GM23338 (cell line): ENCODE results near the gene COL1A1.

ENCODE experiments used
- CREB1 ChIP-seq: fragments of 250-450 bp; sonication (Bioruptor Pico); IDR thresholded peaks from 2 replicates; pipeline ENCODE4 v1.5.0; 2020; ENCODE audit warnings: low read depth, mild to moderate bottlenecking, moderate library complexity
- ETS1 ChIP-seq: IDR thresholded peaks from 2 replicates; pipeline ENCODE4 v1.6.1; 2016; ENCODE audit warnings: antibody characterized with exemption
- EZH2 ChIP-seq: fragments of 200-600 bp; sonication (generic); IDR thresholded peaks from one replicate; pipeline ENCODE4 v1.8.0; 2017; ENCODE audit warnings: antibody characterized with exemption, mild to moderate bottlenecking, low read depth; ENCODE audit not compliant: unreplicated experiment
- EZH2phosphoT487 ChIP-seq: fragments of 200-600 bp; sonication (generic); IDR thresholded peaks from one replicate; pipeline ENCODE4 v1.8.1; 2018; ENCODE audit warnings: antibody characterized with exemption; ENCODE audit not compliant: unreplicated experiment
- JUNB ChIP-seq: IDR thresholded peaks from one replicate; pipeline ENCODE4 v1.6.1; 2016; ENCODE audit warnings: antibody characterized with exemption; ENCODE audit not compliant: unreplicated experiment
- NANOG ChIP-seq: IDR thresholded peaks from 2 replicates; pipeline ENCODE4 v1.6.1; 2016; ENCODE audit warnings: antibody characterized with exemption, borderline replicate concordance
- POLR2AphosphoS5 ChIP-seq: IDR thresholded peaks from 2 replicates; pipeline ENCODE4 v1.6.1; 2016; ENCODE audit warnings: antibody characterized with exemption, low read depth
- REST ChIP-seq: IDR thresholded peaks from one replicate; pipeline ENCODE4 v1.6.1; 2018; ENCODE audit warnings: antibody characterized with exemption; ENCODE audit not compliant: unreplicated experiment
- STAT1 ChIP-seq: IDR thresholded peaks from one replicate; pipeline ENCODE4 v1.6.1; 2016; ENCODE audit warnings: antibody characterized with exemption; ENCODE audit not compliant: unreplicated experiment
- ZNF331 ChIP-seq: fragments of 250-450 bp; sonication (Bioruptor Pico); IDR thresholded peaks from 2 replicates; pipeline ENCODE4 v1.5.0; 2020; ENCODE audit warnings: low read depth, mild to moderate bottlenecking, moderate library complexity
- TF ChIP-seq, protein P1 (sequence below), 2 experiments: fragments of 200-600 bp in 1 of 2; sonication (generic) in 1 of 2; conservative IDR thresholded peaks; 2 replicates each; pipeline versions ENCODE4 v1.5.1 to v1.6.1; 2016 to 2017; ENCODE audit warnings: antibody characterized with exemption in 2 of 2, low read depth in 2 of 2, mild to moderate bottlenecking in 2 of 2, moderate library complexity in 1 of 2

DNA sequence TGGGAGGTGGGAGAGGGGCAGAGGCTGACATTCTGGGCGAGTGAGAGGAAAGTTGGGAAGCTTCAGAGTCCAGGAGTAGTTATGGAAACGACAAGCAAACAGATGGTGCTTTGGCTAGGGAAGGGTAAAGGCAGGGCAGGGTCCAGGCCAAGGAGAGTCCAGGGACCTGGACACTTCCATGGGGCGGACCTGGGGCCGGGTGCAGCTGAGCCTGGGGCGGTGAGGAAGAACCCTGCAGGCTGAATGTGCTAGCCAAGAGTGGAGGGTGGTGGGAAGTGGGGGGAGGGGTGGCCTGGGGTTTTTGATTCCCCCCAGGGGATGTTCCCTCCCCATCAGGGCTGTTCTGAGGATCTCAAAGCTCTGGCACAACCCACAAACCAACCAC lies 53.6 kb downstream of the COL1A1 start:
- TF ChIP-seq CREB1 = no peak
- no peak for TF ChIP-seq EZH2phosphoT487
- no peak for TF ChIP-seq REST
- TF ChIP-seq ZNF331 (CRISPR knock-in tag) = no peak
- TF ChIP-seq, protein P1, sequence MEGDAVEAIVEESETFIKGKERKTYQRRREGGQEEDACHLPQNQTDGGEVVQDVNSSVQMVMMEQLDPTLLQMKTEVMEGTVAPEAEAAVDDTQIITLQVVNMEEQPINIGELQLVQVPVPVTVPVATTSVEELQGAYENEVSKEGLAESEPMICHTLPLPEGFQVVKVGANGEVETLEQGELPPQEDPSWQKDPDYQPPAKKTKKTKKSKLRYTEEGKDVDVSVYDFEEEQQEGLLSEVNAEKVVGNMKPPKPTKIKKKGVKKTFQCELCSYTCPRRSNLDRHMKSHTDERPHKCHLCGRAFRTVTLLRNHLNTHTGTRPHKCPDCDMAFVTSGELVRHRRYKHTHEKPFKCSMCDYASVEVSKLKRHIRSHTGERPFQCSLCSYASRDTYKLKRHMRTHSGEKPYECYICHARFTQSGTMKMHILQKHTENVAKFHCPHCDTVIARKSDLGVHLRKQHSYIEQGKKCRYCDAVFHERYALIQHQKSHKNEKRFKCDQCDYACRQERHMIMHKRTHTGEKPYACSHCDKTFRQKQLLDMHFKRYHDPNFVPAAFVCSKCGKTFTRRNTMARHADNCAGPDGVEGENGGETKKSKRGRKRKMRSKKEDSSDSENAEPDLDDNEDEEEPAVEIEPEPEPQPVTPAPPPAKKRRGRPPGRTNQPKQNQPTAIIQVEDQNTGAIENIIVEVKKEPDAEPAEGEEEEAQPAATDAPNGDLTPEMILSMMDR (conservative IDR thresholded peaks at IDR 0.05; ENCODE audit: low read depth in 2 of 2) = no peak
- no peak for TF ChIP-seq EZH2
- TF ChIP-seq JUNB = no peak
- TF ChIP-seq POLR2AphosphoS5 = no peak
- TF ChIP-seq STAT1 = no peak
- TF ChIP-seq ETS1 = no peak
- no peak for TF ChIP-seq NANOG
